PC-3 (cell line): ENCODE measurements around the gene PALD1. TPM values are rescaled to one million over a fixed set of nuclear protein-coding genes. Genes with fewer than 3 reads are reported as not detected.

ENCODE experiments used
- ATAC-seq: fragments of 200-7000 bp; cut with Tn5 transposase; 2 replicates; pipeline ENCODE4 v1.9.1; 2020; ENCODE audit warnings: mild to moderate bottlenecking, moderate library complexity
- BruUV-seq: library from RNA; stranded (reverse); fragments of 400-500 nt; replicated peaks from 2 replicates; lab custom pipeline; 2021; lab: Mats Ljungman, UMichigan
- CTCF ChIA-PET: fragments of 300-600 bp; sonication (Branson Sonifier 250); formaldehyde crosslinking; loops from one replicate; lab custom pipeline; 2022; ENCODE audit warnings: antibody characterized with exemption; lab: Charles Lee
- POLR2A ChIA-PET: fragments of 300-600 bp; sonication (Branson Sonifier 250); formaldehyde crosslinking; loops from one replicate; lab custom pipeline; 2022; ENCODE audit warnings: antibody characterized with exemption; ENCODE audit not compliant: unreplicated experiment; lab: Charles Lee
- DNase-seq: peaks from one replicate; pipeline ENCODE4 v3.0.0-alpha.2; 2015
- H2AFZ ChIP-seq: fragments of 300-600 bp; sonication (generic); 2 replicates; pipeline ENCODE4 v1.6.0; 2016; ENCODE audit warnings: antibody characterized with exemption, low read length
- H3F3A ChIP-seq: fragments of 300-600 bp; sonication (generic); one replicate; pipeline ENCODE4 v1.6.0; 2017; ENCODE audit warnings: antibody characterized with exemption, low read length, control low read depth, mild to moderate bottlenecking; ENCODE audit not compliant: unreplicated experiment
- H3K27ac ChIP-seq: fragments of 300-600 bp; sonication (generic); 2 replicates; pipeline ENCODE4 v1.5.1; 2016; ENCODE audit warnings: mild to moderate bottlenecking, low read length
- H3K27me3 ChIP-seq: fragments of 300-600 bp; sonication (generic); 2 replicates; pipeline ENCODE4 v1.6.1; 2016; ENCODE audit warnings: low read length, mixed read lengths
- H3K36me3 ChIP-seq: fragments of 300-600 bp; sonication (generic); 2 replicates; pipeline ENCODE4 v1.6.1; 2016; ENCODE audit warnings: low read depth, mixed run types, low read length, mixed read lengths
- H3K4me1 ChIP-seq: fragments of 300-600 bp; sonication (generic); 2 replicates; pipeline ENCODE4 v1.5.1; 2016; ENCODE audit warnings: low read length; ENCODE audit not compliant: insufficient read depth
- H3K4me2 ChIP-seq: fragments of 300-600 bp; sonication (generic); 2 replicates; pipeline ENCODE4 v1.6.0; 2016; ENCODE audit warnings: low read length
- H3K4me3 ChIP-seq: fragments of 300-600 bp; sonication (generic); 2 replicates; pipeline ENCODE4 v1.5.1; 2016; ENCODE audit warnings: mild to moderate bottlenecking, low read length, mixed read lengths
- H3K79me2 ChIP-seq: fragments of 300-600 bp; sonication (generic); 2 replicates; pipeline ENCODE4 v1.6.1; 2017; ENCODE audit warnings: low read length, mixed read lengths
- H3K9ac ChIP-seq: fragments of 300-600 bp; sonication (generic); 2 replicates; pipeline ENCODE4 v1.6.0; 2016; ENCODE audit warnings: mild to moderate bottlenecking, low read length
- H3K9me2 ChIP-seq: fragments of 300-600 bp; sonication (generic); replicated peaks from 2 replicates; pipeline ENCODE4 v1.6.1; 2016; ENCODE audit warnings: mixed run types, low read length, mixed read lengths
- H3K9me3 ChIP-seq: fragments of 300-600 bp; sonication (generic); 2 replicates; pipeline ENCODE4 v1.6.1; 2016; ENCODE audit warnings: low read length, mixed read lengths
- H4K20me1 ChIP-seq: fragments of 300-600 bp; sonication (generic); 2 replicates; pipeline ENCODE4 v1.6.1; 2016; ENCODE audit warnings: low read length, mixed read lengths
- CTCF ChIP-seq: fragments of 300-600 bp; sonication (generic); conservative IDR thresholded peaks from 2 replicates; pipeline ENCODE4 v1.5.1; 2017; ENCODE audit warnings: antibody characterized with exemption, low read depth, mild to moderate bottlenecking, low read length
- EZH2 ChIP-seq: fragments of 300-600 bp; sonication (generic); IDR thresholded peaks from one replicate; pipeline ENCODE4 v1.6.1; 2017; ENCODE audit warnings: antibody characterized with exemption, mild to moderate bottlenecking, low read length; ENCODE audit not compliant: unreplicated experiment
- EZH2phosphoT487 ChIP-seq: fragments of 300-600 bp; sonication (generic); IDR thresholded peaks from 2 replicates; pipeline ENCODE4 v1.6.1; 2018; ENCODE audit warnings: mild to moderate bottlenecking, antibody characterized with exemption, low read length, borderline replicate concordance
- intact Hi-C: fragments of 100-400 bp; cut with micrococcal nuclease; formaldehyde crosslinking; loops from 2 replicates; pipeline ENCODE4 v1.9.0; 2023
- total RNA-seq: library from RNA; depleted of rRNA; stranded (reverse); fragments of >200 nt; gene quantifications from 2 replicates; pipeline ENCODE4 v1.2.3, GENCODE V29; 2014

The PALD1 gene
- total RNA-seq, 1 experiment from 2014 or later = 0.80 TPM

DNA sequence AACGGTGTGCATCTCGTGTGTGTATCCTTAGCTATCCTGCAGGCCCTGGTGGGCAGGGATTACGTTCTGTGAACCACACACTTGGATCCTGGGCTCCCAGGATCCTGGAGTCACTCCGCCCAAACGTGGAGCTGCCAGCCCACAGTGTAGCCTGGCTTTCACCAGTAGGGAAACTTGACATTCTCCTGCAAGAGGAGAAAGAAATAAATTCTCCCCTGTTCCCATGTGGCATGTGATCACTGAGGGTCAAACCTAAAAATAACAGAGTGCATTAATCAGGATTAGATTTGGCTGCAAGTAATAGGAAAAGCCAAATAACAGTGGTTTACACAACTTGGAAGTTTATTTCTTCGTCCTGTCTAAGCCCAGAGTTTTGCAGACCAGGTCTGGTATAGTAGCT, 32.3 kb downstream of the PALD1 start:
- ChIA-PET POLR2A (no interaction called here), CTCF (interaction anchor here (0.7 kb wide), 1 partner anchor 18 kb away, joined by 4 read pairs; no protein-coding TSS in a partner anchor)
- DNase-seq (no peak), ATAC-seq (0 out of 2 replicates have a peak, but pooled peaks have one; percentile 11)
- Histone ChIP-seq H3K36me3 (no peaks in the 10 kb centered on the region), H3K27me3 (no peaks in the 10 kb centered on the region), H3K9me3 (no peaks in the 10 kb centered on the region), H3K9me2 (no peaks in the 10 kb centered on the region), H3K9ac (no peak overlapping the region), H3K4me1 (no peaks in the 10 kb centered on the region; the same call in 1 of the 2 replicates), H3K4me2 (no peak overlapping the region), H3K27ac (no peak overlapping the region), H4K20me1 (no peaks in the 10 kb centered on the region), H2AFZ (no peak overlapping the region), H3K79me2 (no peaks in the 10 kb centered on the region), H3K4me3 (no peak overlapping the region), H3F3A (no peaks in the 10 kb centered on the region)
- BruUV-seq = no TSS peak
- intact Hi-C loops = no loop called here
- TF ChIP-seq EZH2phosphoT487 (no peak), EZH2 (no peak), CTCF (no peak)

GRCh38 chr10:70512149-70512639, 33.6 kb downstream of the PALD1 start:
- POLR2A ChIA-PET = no interaction called here
- intact Hi-C loops = no loop called here
- CTCF ChIA-PET = interaction anchor here (0.6 kb wide), 1 partner anchor 10 kb away, joined by 3 read pairs; no protein-coding TSS in a partner anchor
- H3F3A ChIP-seq = no peaks in the 10 kb centered on the region
- no peak overlapping the region for H3K4me3 ChIP-seq
- no peak overlapping the region for H3K9ac ChIP-seq
- H3K27me3 ChIP-seq = no peaks in the 10 kb centered on the region
- H2AFZ ChIP-seq = no peak overlapping the region
- DNase-seq (no peak), ATAC-seq (peak; percentile 25; the same call in 1 of the 2 replicates)
- H3K4me2 ChIP-seq = no peak overlapping the region
- H3K36me3 ChIP-seq = no peaks in the 10 kb centered on the region
- H3K79me2 ChIP-seq = no peaks in the 10 kb centered on the region
- no peaks in the 10 kb centered on the region for H3K9me3 ChIP-seq
- H3K27ac ChIP-seq = no peak overlapping the region
- no peaks in the 10 kb centered on the region; the same call in 1 of the 2 replicates for H3K4me1 ChIP-seq
- no peaks in the 10 kb centered on the region for H4K20me1 ChIP-seq
- BruUV-seq = no TSS peak
- TF ChIP-seq CTCF (no peak), EZH2phosphoT487 (no peak), EZH2 (no peak)
- H3K9me2 ChIP-seq = no peaks in the 10 kb centered on the region

DNA sequence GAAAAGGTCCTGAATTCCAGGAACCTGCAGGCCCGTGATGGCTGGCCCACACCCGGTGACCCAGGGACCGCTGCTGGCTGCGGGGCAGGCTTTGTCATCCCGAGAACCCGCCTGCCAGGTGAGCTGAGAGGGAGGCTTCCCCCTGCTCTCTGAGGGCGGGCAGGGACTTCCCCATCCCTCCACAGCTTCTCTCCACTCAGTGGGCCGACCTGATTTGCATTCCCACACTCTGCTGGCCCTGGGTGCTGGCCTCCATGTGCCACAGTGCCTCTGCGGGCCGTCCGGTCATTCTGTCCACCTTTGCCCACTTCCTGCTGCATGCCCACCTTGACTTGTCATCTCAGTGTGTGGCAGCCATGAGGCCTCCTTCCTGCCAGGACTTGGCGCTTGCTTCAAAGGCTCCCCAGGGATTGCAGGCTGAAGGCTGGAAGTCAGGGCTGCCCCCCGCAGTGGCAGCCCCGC, 35.3 kb downstream of the PALD1 start:
- no peak overlapping the region for H2AFZ ChIP-seq
- ATAC-seq = no peak
- BruUV-seq = no TSS peak
- H3K27me3 ChIP-seq = no peaks in the 10 kb centered on the region
- ChIA-PET CTCF (no interaction called here), POLR2A (no interaction called here)
- TF ChIP-seq CTCF = no peak
- TF ChIP-seq EZH2 = no peak
- no peak for TF ChIP-seq EZH2phosphoT487
- no peak overlapping the region for H3K9ac ChIP-seq
- no peak overlapping the region for H3K27ac ChIP-seq
- no peaks in the 10 kb centered on the region for H4K20me1 ChIP-seq
- H3K36me3 ChIP-seq = no peaks in the 10 kb centered on the region
- no peaks in the 10 kb centered on the region for H3K79me2 ChIP-seq
- no peak overlapping the region for H3K4me3 ChIP-seq
- no peak for DNase-seq
- no peaks in the 10 kb centered on the region for H3K9me2 ChIP-seq
- H3F3A ChIP-seq = no peaks in the 10 kb centered on the region
- H3K9me3 ChIP-seq = no peaks in the 10 kb centered on the region
- intact Hi-C loops = no loop called here
- H3K4me1 ChIP-seq = peaks cover 8% of the 10 kb centered on the region
- no peak overlapping the region for H3K4me2 ChIP-seq
